Esophagus muscularis mucosa (tissue), 3 donors: ENCODE data around the gene ADAMTS3.

ENCODE experiments used
- CTCF ChIP-seq, 3 experiments: fragments of 200-600 bp in 2 of 3; fragments of 450-650 bp in 1 of 3; sonication (generic) in 2 of 3; IDR thresholded peaks; one replicate each; pipeline ENCODE4 v1.5.1; 2017 to 2019; ENCODE audit warnings: antibody characterized with exemption in 3 of 3, mild to moderate bottlenecking in 2 of 3, moderate library complexity in 1 of 3
- POLR2A ChIP-seq: fragments of 450-650 bp; IDR thresholded peaks from one replicate; pipeline ENCODE4 v1.6.1; 2017; ENCODE audit warnings: antibody characterized with exemption, moderate library complexity, mild to moderate bottlenecking, low read depth
- POLR2AphosphoS5 ChIP-seq, 2 donors: sonication (generic); formaldehyde crosslinking; IDR thresholded peaks; one replicate each; pipeline ENCODE4 v1.6.1; 2017; ENCODE audit warnings: antibody characterized with exemption in 2 of 2

GRCh38 chr4:72358483-72358882 is 210.5 kb downstream of the ADAMTS3 start:
- TF ChIP-seq POLR2A (no peak), CTCF (IDR thresholded peaks at IDR 0.05) (no peak), POLR2AphosphoS5 (IDR thresholded peaks at IDR 0.05) (no peak)
